Measurements from ENCODE around the gene FALEC.

Gene FALEC

GRCh38 chr1:150552128-150552910 lies 36.8 kb downstream of the FALEC start:
- no peak for DNase-seq (ENCODE audit: low spot score)
- no peak for TF ChIP-seq CTCF (IDR thresholded peaks at IDR 0.05; ENCODE audit: borderline replicate concordance, control extremely low read depth, extremely low read depth, insufficient read depth, missing control alignments)
- in situ Hi-C loops (cut with MboI; ENCODE audit: low sequenced_read_pairs, unreplicated experiment): no loop called here

GRCh38 chr1:150552911-150553289 lies 37.3 kb downstream of the FALEC start:
- no peak for DNase-seq (ENCODE audit: low spot score)
- TF ChIP-seq CTCF (IDR thresholded peaks at IDR 0.05; ENCODE audit: borderline replicate concordance, control extremely low read depth, extremely low read depth, insufficient read depth, missing control alignments): no peak
- in situ Hi-C loops (cut with MboI; ENCODE audit: low sequenced_read_pairs, unreplicated experiment): no loop called here

GRCh38 chr1:150553392-150554085 lies 38.0 kb downstream of the FALEC start:
- no peak for TF ChIP-seq CTCF (IDR thresholded peaks at IDR 0.05; ENCODE audit: borderline replicate concordance, control extremely low read depth, extremely low read depth, insufficient read depth, missing control alignments)
- in situ Hi-C loops (cut with MboI; ENCODE audit: low sequenced_read_pairs, unreplicated experiment): no loop called here
- no peak for DNase-seq (ENCODE audit: low spot score)

GRCh38 chr1:150554086-150554452 lies 38.5 kb downstream of the FALEC start:
- DNase-seq (ENCODE audit: low spot score): no peak
- TF ChIP-seq CTCF (IDR thresholded peaks at IDR 0.05; ENCODE audit: borderline replicate concordance, control extremely low read depth, extremely low read depth, insufficient read depth, missing control alignments): no peak
- in situ Hi-C loops (cut with MboI; ENCODE audit: low sequenced_read_pairs, unreplicated experiment): no loop called here

GRCh38 chr1:150555198-150555970 lies 39.8 kb downstream of the FALEC start:
- TF ChIP-seq CTCF (IDR thresholded peaks at IDR 0.05; ENCODE audit: borderline replicate concordance, control extremely low read depth, extremely low read depth, insufficient read depth, missing control alignments): no peak
- no peak for DNase-seq (ENCODE audit: low spot score)
- in situ Hi-C loops (cut with MboI; ENCODE audit: low sequenced_read_pairs, unreplicated experiment): no loop called here

GRCh38 chr1:150555971-150556865 lies 40.7 kb downstream of the FALEC start:
- in situ Hi-C loops (cut with MboI; ENCODE audit: low sequenced_read_pairs, unreplicated experiment): no loop called here
- DNase-seq (ENCODE audit: low spot score): no peak
- no peak for TF ChIP-seq CTCF (IDR thresholded peaks at IDR 0.05; ENCODE audit: borderline replicate concordance, control extremely low read depth, extremely low read depth, insufficient read depth, missing control alignments)
